ENCODE measurements around the gene CST11. TPM values are rescaled to one million over a fixed set of nuclear protein-coding genes. Genes with fewer than 3 reads are reported as not detected.

Gene CST11
- total RNA-seq, 2 experiments from 2014 or later, result not detected

DNA sequence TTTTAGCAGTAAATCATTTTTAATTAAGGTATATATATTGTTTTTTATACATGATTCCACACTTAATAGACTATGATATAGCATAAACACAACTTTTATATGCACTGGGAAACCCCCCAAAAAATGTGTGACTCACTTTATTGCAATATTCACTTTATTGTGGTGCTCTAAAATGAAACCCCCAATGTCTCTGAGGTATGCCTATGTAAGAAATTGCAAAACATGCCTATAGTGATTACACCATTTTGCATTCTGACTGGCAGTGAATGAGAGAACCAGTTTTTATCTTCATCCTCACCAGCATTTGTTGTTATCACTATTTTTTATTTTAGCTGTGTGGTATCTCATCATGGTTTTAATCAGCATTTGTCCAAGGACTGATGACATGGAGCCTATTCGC, 8.5 kb upstream of the CST11 start:
- no peak for TF ChIP-seq CTCF (IDR thresholded peaks at IDR 0.05)
- ChIA-PET POLR2A (no interaction called here), CTCF (no interaction called here)
- ATAC-seq (peak; percentile 70), DNase-seq (no peak)
- Mint-ChIP-seq H3K36me3 (ENCODE audit: low read depth) (no peaks in the 10 kb centered on the region), H3K4me1 (ENCODE audit: low read depth) (peaks cover 19% of the 10 kb centered on the region), H3K27me3 (no peaks in the 10 kb centered on the region), H3K9me3 (peaks cover 3% of the 10 kb centered on the region), H3K27ac (no peak overlapping the region), H3K4me3 (no peak overlapping the region)
- intact Hi-C loops (cut with micrococcal nuclease), result no loop called here

DNA sequence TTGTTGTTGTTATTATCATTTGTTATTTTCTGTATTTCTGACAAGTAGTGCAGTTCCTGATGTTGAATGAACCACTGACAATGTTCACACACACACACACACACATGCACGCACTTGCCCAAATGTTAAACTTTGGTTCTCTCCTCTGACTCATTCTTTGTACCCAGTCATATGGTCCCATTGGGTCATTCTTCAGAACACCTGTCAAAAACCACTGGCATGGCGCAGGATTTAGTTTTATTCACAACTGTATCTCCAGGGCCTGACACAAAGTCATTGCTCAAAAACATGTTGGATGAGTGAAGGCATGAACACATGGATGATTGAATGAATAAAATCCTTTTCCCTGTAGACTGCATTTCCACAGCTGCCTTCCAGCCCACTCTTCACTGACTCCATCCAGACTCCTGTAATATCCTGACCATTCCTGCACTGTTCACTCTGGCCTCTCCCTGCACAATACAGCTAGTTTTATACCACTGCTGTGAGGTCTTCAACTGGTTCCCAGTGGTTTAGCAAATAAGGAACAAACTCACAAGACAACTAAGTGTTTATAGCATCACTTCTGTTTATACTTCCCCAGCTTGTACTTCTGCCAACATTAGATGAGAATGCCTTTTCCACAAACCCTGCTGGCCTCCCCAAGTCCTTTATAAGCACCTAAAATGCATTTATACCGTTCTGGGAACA, 6.9 kb upstream of the CST11 start:
- Mint-ChIP-seq H3K27me3 (no peaks in the 10 kb centered on the region), H3K4me3 (no peak overlapping the region), H3K4me1 (ENCODE audit: low read depth) (peaks cover 30% of the 10 kb centered on the region), H3K9me3 (no peaks in the 10 kb centered on the region), H3K27ac (no peak overlapping the region), H3K36me3 (ENCODE audit: low read depth) (no peaks in the 10 kb centered on the region)
- intact Hi-C loops (cut with micrococcal nuclease), result no loop called here
- peak; percentile 39 for DNase-seq
- POLR2A ChIA-PET, result interaction anchor here (1.3 kb wide), 1 partner anchor 110 kb away, joined by 3 read pairs; no protein-coding TSS in a partner anchor
- ATAC-seq, result no peak
- TF ChIP-seq CTCF (IDR thresholded peaks at IDR 0.05), result no peak
- CTCF ChIA-PET, result interaction anchor here (1.1 to 1.3 kb wide), 4 partner anchors 13 to 151 kb away, joined by 3 to 5 read pairs (median 3); no protein-coding TSS in a partner anchor

DNA sequence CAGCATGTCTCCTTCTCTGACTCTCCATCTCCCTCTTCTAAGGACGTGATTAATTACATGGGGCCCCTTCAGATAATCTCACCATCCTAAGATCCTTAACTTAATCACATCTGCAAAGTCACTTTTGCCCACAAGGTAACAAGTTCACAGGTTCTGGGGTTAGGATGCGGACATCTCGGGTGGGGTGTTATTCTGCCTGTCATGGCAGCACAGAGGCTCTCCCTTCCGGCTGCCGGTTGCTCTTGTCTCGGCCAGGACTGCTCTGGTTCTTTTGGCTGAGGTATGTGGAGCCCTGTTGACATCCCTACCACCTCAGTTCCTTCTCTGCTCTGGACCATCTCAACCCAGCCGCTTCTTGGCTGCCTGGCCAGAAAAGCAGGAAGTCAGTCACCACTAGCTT, 4.2 kb upstream of the CST11 start:
- intact Hi-C loops (cut with micrococcal nuclease), result no loop called here
- ATAC-seq, result no peak

DNA sequence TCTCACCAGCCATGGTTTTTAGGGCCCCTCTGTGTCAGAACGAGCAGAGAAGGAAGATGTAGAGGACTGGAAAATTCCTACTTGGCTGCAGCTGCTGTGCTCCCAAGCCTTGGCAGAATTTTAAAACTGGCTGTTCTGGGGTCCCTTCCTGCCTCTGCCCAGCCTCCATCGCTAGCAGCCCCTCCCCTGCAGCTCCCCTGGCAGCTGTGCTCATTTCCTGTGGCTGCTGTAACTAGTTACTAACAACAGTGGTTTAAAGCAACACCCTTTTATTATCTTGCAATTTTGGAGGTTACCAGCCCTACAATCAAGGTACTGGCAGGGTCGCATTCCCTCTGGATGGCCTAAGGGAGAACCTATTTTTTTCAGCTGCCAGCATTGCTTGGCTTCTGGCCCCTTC, 3.7 kb upstream of the CST11 start:
- Mint-ChIP-seq H3K4me1 (ENCODE audit: low read depth) (peaks cover 26% of the 10 kb centered on the region), H3K27ac (peak overlapping the region; percentile 61), H3K9me3 (no peaks in the 10 kb centered on the region), H3K4me3 (no peak overlapping the region), H3K27me3 (no peaks in the 10 kb centered on the region), H3K36me3 (ENCODE audit: low read depth) (no peaks in the 10 kb centered on the region)
- ATAC-seq (peak; percentile 59), DNase-seq (peak; percentile 39)
- TF ChIP-seq CTCF (IDR thresholded peaks at IDR 0.05), result no peak
- POLR2A ChIA-PET, result no interaction called here
- CTCF ChIA-PET, result interaction anchor here (1.0 to 1.6 kb wide), 3 partner anchors 10 to 150 kb away, joined by 3 to 6 read pairs (median 5); no protein-coding TSS in a partner anchor
- intact Hi-C loops (cut with micrococcal nuclease), result no loop called here

More for the DNA sequence above, 4.2 kb upstream of the CST11 start:
- ChIA-PET POLR2A (no interaction called here), CTCF (interaction anchor here (1.5 kb wide), 1 partner anchor 14 kb away, joined by 6 read pairs; no protein-coding TSS in a partner anchor)
- TF ChIP-seq CTCF (IDR thresholded peaks at IDR 0.05), result no peak
- Mint-ChIP-seq H3K4me1 (ENCODE audit: low read depth) (peaks cover 27% of the 10 kb centered on the region), H3K4me3 (no peak overlapping the region), H3K9me3 (no peaks in the 10 kb centered on the region), H3K36me3 (ENCODE audit: low read depth) (no peaks in the 10 kb centered on the region), H3K27ac (peak overlapping the region; percentile 61), H3K27me3 (no peaks in the 10 kb centered on the region)
- DNase-seq, result no peak

- H3K4me3 Mint-ChIP-seq, result no peak overlapping the region
- no peak for TF ChIP-seq CTCF (IDR thresholded peaks at IDR 0.05)
- peak overlapping the region; percentile 62 for H3K27ac Mint-ChIP-seq
- intact Hi-C loops (cut with micrococcal nuclease), result no loop called here
- CTCF ChIA-PET, result interaction anchor here (1.0 to 1.6 kb wide), 3 partner anchors 9 to 151 kb away, joined by 3 to 6 read pairs (median 5); no protein-coding TSS in a partner anchor
- POLR2A ChIA-PET, result no interaction called here
- ATAC-seq (peak; percentile 55), DNase-seq (peak; percentile 27)
- H3K27me3 Mint-ChIP-seq, result no peaks in the 10 kb centered on the region
- no peaks in the 10 kb centered on the region for H3K9me3 Mint-ChIP-seq
- no peaks in the 10 kb centered on the region for H3K36me3 Mint-ChIP-seq (ENCODE audit: low read depth)
- peaks cover 23% of the 10 kb centered on the region for H3K4me1 Mint-ChIP-seq (ENCODE audit: low read depth)
These were observed 3.0 kb upstream of the CST11 start for GRCh38 chr20:23455639-23456038.
